Skeletal muscle tissue (tissue), 4 donors: ENCODE results near the gene EFNA3. TPM values are rescaled to one million over a fixed set of nuclear protein-coding genes. Genes with fewer than 3 reads are reported as not detected.
A peak's percentile ranks its signal among the peaks of the same experiment; 100 is the strongest.

ENCODE experiments used
- H3K27ac ChIP-seq: one replicate; pipeline ENCODE4 v1.7.0; 2013; ENCODE audit warnings: mild to moderate bottlenecking, low read depth, low read length, inconsistent platforms
- H3K27me3 ChIP-seq, 3 donors: one replicate each; pipeline ENCODE4 v1.7.0; 2013; ENCODE audit warnings: low read length in 3 of 3; ENCODE audit not compliant: control insufficient read depth in 3 of 3, insufficient read depth in 3 of 3
- H3K36me3 ChIP-seq, 3 donors: one replicate each; pipeline ENCODE4 v1.7.0; 2013; ENCODE audit warnings: low read length in 3 of 3; ENCODE audit not compliant: control insufficient read depth in 3 of 3, insufficient read depth in 3 of 3
- H3K4me1 ChIP-seq, 3 donors: one replicate each; pipeline ENCODE4 v1.7.0; 2013; ENCODE audit warnings: low read length in 3 of 3, mild to moderate bottlenecking in 3 of 3; ENCODE audit not compliant: control insufficient read depth in 3 of 3, insufficient read depth in 3 of 3
- H3K4me3 ChIP-seq, 3 donors: one replicate each; pipeline ENCODE4 v1.7.0; 2013; ENCODE audit warnings: low read length in 3 of 3
- H3K9ac ChIP-seq, 3 donors: one replicate each; pipeline ENCODE4 v1.7.0; 2013; ENCODE audit warnings: low read length in 3 of 3, mild to moderate bottlenecking in 3 of 3, moderate library complexity in 2 of 3, low read depth in 1 of 3
- H3K9me3 ChIP-seq, 3 donors: one replicate each; pipeline ENCODE4 v1.7.0; 2013; ENCODE audit warnings: low read length in 3 of 3; ENCODE audit not compliant: control insufficient read depth in 3 of 3
- total RNA-seq: library from RNA; depleted of rRNA; stranded (reverse); fragments of >200 nt; gene quantifications from one replicate; pipeline ENCODE4 v1.2.3, GENCODE V29; 2014
- donor health status: Osteomylitis.

Gene EFNA3
- total RNA-seq, 1 donor from 2014 or later, result 0.52 TPM

DNA sequence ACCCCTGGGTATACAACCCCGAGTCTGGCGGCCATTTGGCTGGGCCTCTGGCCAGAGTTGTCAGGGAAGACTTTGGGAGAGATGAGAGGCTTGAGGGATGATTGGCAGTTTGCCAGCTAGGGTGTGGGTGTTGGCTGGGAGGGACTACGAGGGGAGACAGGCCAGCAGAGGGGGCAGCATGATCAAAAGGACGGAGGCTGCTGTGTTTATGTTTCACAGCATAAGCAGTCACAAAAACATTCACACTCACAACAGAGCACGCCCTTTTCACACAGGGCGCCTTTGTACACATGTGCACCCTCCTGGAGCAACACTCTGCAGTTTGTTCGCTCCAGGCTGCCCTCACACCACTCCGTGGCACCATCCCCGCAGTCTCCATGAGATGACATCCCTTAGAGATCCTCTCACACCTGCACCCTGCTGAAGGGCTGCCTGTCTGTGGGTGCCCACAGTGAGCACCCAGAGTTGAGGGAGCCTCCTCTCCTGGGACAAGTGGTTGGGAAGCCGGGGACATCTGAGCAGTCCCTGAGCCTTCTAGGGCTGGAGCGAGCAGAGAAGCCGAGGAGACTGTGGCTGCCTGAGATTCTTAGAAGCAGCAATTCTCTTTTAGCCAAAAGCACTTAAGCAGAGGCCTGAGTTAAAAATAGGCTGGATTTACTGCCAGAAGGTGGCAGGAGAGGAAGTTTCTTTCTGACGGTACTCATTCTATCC lies 15.4 kb downstream of the EFNA3 start:
- no peaks in the 10 kb centered on the region for H3K9me3 ChIP-seq
- H3K4me3 ChIP-seq, result peak overlapping the region in 1 of 3 donors; percentile 22
- H3K27ac ChIP-seq, result no peak overlapping the region
- H3K27me3 ChIP-seq, result peaks cover 0 to 4% (median 0%) of the 10 kb centered on the region in 3 donors
- no peaks in the 10 kb centered on the region for H3K36me3 ChIP-seq
- peak overlapping the region in 2 of 3 donors; percentile 1 to 45 for H3K9ac ChIP-seq
- peaks cover 17 to 23% (median 19%) of the 10 kb centered on the region in 3 donors for H3K4me1 ChIP-seq

DNA sequence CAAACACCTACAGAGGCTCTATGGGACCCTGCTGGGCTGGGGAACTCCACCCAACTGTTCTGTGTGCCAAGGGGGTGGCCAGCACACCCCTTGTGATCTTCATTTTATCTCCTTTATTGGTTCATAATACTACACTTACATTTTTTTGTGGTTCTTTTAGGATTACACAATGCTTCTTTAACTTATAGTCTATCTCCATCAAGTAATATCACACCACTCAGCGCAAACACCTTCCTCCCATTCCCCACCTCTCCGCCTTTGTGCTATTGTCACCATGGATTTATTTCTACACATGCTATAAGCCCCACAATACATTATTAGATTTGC lies 15.9 kb downstream of the EFNA3 start:
- Histone ChIP-seq H3K9ac (peak overlapping the region in 2 of 3 donors; percentile 1 to 45), H3K27me3 (peaks cover 0 to 4% (median 0%) of the 10 kb centered on the region in 3 donors), H3K27ac (no peak overlapping the region), H3K4me1 (peaks cover 17 to 23% (median 19%) of the 10 kb centered on the region in 3 donors), H3K9me3 (no peaks in the 10 kb centered on the region), H3K4me3 (no peak overlapping the region), H3K36me3 (no peaks in the 10 kb centered on the region)

DNA sequence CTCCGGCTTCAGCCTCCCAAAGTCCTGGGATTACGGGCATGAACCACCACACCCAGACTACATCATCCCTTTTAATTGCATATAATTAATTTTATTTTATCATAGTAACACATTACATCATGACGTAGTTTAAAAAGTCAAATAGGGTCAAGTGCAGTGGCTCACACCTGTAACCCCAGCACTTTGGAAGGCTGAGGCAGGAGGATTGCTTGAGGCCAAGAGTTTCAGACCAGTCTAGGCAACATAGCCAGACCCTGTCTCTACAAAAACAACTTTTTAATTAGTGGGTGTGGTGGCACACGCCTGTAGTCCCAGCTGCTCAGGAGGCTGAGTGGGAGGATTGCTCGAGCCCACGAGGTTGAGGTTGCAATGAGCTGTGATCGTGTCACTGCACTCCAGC lies 20.7 kb downstream of the EFNA3 start:
- no peaks in the 10 kb centered on the region for H3K9me3 ChIP-seq
- peaks cover 0 to 4% (median 0%) of the 10 kb centered on the region in 3 donors for H3K27me3 ChIP-seq
- H3K27ac ChIP-seq, result no peak overlapping the region
- H3K36me3 ChIP-seq, result no peaks in the 10 kb centered on the region
- H3K4me1 ChIP-seq, result peaks cover 3% of the 10 kb centered on the region in 3 donors
- no peak overlapping the region for H3K9ac ChIP-seq
- no peak overlapping the region for H3K4me3 ChIP-seq

DNA sequence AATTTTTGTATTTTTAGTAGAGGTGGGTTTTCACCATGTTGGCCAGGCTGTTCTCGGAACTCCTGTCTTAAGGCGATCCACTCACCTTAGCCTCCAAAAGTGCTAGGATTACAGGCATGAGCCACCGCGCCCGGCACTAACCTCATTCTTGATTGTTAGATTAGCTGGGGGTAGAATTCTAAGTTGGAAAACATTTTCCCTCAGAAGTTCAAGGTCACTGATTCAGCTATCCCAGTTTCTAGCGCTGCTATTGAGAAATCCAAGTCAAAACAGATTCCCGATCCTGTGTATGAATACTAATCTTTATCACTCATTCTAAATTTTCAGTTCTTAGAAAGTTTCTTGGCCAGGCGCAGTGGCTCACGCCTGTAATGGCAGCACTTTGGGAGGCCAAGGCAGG lies 24.7 kb downstream of the EFNA3 start:
- Histone ChIP-seq H3K36me3 (no peaks in the 10 kb centered on the region), H3K4me3 (no peak overlapping the region), H3K27me3 (peaks cover 0 to 4% (median 0%) of the 10 kb centered on the region in 3 donors), H3K4me1 (peaks cover 6 to 9% (median 9%) of the 10 kb centered on the region in 3 donors), H3K27ac (no peak overlapping the region), H3K9me3 (no peaks in the 10 kb centered on the region), H3K9ac (no peak overlapping the region)

DNA sequence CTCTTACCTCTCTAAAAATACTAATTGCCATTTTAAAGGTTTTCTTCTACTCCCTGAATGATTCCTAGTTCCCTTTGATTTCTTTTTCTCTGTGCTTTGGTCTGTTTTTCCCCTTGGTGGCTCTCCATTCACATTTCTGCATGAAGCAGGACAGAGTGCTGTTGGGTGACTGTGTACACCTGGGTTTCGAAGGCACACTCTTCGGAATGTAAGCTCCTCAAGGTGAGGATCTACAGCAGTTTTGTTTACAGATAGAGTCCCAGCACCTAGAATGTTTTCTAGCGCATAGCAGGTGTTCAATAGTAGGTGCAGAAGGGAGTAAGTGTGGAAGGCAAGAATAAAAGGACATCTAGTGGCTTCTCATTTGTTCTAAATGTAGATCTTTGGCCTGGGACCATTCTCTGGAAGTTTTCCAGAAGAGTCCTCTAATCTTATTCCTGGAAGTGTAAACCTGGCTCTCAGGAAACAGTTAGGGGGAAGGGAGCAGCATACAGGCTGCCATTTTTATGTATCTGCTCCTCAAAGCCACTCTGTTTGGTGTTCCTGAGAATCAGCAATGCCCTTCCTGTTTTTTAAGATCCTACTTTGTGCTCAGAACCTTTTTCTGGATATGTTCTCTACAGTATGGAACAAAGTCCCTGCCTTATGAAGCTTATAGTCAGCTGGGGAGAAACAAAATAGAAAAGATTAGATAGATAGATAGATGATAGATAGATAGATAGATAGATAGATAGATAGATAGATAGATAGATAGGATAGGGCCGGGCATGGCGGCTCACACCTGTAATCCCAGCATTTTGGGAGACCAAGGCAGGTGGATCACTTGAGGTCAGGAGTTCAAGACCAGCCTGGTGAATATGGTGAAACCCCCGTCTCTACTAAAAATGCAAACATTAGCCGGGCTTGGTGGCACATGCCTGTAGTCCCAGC lies 26.2 kb downstream of the EFNA3 start:
- Histone ChIP-seq H3K27me3 (peaks cover 0 to 4% (median 0%) of the 10 kb centered on the region in 3 donors), H3K4me1 (peaks cover 6 to 9% (median 9%) of the 10 kb centered on the region in 3 donors), H3K9me3 (no peaks in the 10 kb centered on the region), H3K27ac (peak overlapping the region; percentile 19), H3K9ac (no peak overlapping the region), H3K36me3 (no peaks in the 10 kb centered on the region), H3K4me3 (no peak overlapping the region)

DNA sequence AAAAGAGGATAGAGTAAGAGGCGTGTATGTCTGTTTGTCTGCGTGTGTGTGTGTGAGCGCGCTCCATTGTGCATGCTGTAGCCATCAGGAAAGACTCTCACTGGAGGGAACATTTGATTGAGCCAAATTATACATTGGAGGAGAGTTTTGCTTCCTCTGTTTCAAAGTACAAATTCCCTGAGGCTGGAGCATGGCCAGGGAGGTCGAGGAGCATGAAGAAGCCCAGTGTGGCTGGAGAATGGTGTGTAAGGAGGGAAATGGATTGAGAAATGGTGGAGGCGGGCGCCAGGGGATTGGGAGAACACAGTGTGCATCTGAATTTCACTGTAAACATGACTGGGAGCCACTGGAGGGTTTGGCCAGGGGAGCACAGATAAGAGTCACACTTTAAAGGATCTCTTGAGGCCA lies 27.0 kb downstream of the EFNA3 start:
- Histone ChIP-seq H3K27ac (no peak overlapping the region), H3K27me3 (peaks cover 0 to 4% (median 0%) of the 10 kb centered on the region in 3 donors), H3K9ac (no peak overlapping the region), H3K36me3 (no peaks in the 10 kb centered on the region), H3K4me3 (no peak overlapping the region), H3K9me3 (no peaks in the 10 kb centered on the region), H3K4me1 (peaks cover 6 to 9% (median 9%) of the 10 kb centered on the region in 3 donors)

DNA sequence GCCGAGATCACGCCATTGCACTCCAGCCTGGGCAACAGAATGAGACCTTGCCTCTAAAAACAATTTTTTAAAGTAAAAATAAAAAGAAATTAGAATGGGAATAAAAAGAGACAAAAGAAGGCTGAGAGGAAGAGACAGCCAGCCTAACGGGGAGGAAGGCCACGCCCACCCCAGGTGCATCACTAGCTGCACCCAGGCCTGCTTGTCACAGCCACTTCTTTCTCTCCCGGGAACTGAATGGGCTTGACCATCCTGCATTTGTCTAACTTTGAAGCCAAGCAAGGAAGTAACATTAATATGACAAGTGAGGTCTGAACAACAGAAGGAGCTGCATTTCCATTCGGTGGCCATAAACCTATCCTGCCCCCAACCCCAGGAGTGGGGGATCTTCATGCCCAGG lies 28.2 kb downstream of the EFNA3 start:
- no peak overlapping the region for H3K9ac ChIP-seq
- peaks cover 6 to 9% (median 9%) of the 10 kb centered on the region in 3 donors for H3K4me1 ChIP-seq
- no peak overlapping the region for H3K4me3 ChIP-seq
- no peak overlapping the region for H3K27ac ChIP-seq
- H3K9me3 ChIP-seq, result no peaks in the 10 kb centered on the region
- H3K27me3 ChIP-seq, result peaks cover 0 to 4% (median 0%) of the 10 kb centered on the region in 3 donors
- H3K36me3 ChIP-seq, result no peaks in the 10 kb centered on the region

DNA sequence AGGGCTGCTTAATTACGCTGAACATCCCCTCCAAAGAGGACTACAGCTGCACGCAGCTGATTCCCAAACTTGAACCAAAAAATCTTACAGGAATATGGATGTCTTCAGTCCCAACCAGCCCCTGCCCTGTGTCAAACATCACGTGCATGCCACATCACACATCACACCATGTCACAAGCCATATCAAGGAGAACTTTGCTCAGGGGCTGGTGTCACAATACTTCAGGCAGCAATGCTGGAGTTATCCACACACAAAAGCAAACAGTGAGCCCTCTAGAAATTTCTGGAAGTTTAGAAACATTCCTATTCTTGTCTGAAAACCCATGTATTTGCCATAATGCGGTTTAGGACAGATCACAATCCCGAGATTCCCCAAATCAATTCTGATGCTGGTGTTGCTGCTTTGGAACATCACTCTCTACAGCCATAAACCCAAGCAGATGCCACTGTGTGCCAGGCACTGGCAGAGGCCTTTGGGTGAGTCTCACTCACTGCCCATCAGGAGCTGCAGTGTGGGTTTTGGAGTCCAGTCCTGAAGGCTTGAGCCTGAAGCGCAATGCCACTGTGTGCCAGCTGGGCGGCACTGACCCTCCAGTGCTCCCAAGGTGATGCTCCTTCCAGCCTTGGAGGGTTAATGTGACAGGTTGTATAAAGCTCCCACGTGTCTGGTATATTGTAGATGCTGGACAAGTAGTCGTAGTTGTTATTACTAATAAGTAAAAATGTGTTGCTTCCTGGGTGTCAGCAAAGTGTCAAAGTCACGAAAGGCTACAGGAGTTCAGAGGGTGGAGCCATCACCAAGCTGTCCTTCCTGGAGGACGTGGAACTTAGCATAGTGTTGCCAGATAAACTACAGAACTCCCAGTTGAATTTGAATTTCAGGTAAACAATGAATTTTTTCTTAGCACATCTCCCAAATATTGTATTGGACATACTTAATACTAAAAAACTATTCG lies 28.9 kb downstream of the EFNA3 start:
- Histone ChIP-seq H3K27me3 (peaks cover 0 to 8% (median 0%) of the 10 kb centered on the region in 3 donors), H3K4me3 (no peak overlapping the region), H3K9ac (no peak overlapping the region), H3K9me3 (no peaks in the 10 kb centered on the region), H3K4me1 (peaks cover 6 to 9% (median 9%) of the 10 kb centered on the region in 3 donors), H3K27ac (no peak overlapping the region), H3K36me3 (no peaks in the 10 kb centered on the region)

DNA sequence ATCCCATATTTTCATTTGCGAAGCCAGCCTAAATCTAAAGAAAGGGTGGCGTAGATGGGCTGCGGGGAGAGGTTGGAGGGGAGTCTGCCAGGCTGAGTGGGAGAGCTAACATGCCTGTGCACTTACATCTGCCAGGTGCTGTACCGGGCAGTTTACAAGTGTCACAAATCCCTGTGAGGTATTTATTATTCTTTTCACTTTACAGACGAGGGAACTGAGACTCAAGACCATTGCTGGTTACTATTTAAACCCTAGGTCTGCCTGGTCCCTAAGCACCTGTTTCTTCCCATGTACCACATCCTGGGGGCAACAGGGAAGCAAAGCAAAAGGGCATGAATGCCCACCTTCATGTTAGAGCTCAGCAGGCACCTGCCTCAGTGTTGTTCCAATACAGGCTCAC lies 29.7 kb downstream of the EFNA3 start:
- Histone ChIP-seq H3K27me3 (peaks cover 0 to 8% (median 0%) of the 10 kb centered on the region in 3 donors), H3K9ac (no peak overlapping the region), H3K4me1 (peaks cover 6 to 9% (median 9%) of the 10 kb centered on the region in 3 donors), H3K9me3 (no peaks in the 10 kb centered on the region), H3K36me3 (no peaks in the 10 kb centered on the region), H3K27ac (no peak overlapping the region), H3K4me3 (no peak overlapping the region)
